Brain microvascular endothelial cell (primary cell): ENCODE data around the gene LRTM2.

Source experiments
- DNase-seq: peaks from one replicate; pipeline ENCODE4 v3.0.0-alpha.2; 2020
- H3K27ac ChIP-seq: fragments of 250-450 bp; sonication (Bioruptor Pico); 2 replicates; pipeline ENCODE4 v1.5.1; 2020; ENCODE audit warnings: mild to moderate bottlenecking, moderate library complexity
- H3K27me3 ChIP-seq: fragments of 250-450 bp; sonication (Bioruptor Pico); replicated peaks from 2 replicates; pipeline ENCODE4 v1.5.1; 2020; ENCODE audit warnings: mild to moderate bottlenecking
- H3K36me3 ChIP-seq: fragments of 250-450 bp; sonication (Bioruptor Pico); replicated peaks from 2 replicates; pipeline ENCODE4 v1.5.1; 2020; ENCODE audit warnings: mild to moderate bottlenecking
- H3K4me3 ChIP-seq: 2 replicates; pipeline ENCODE4 v1.5.1; 2011; ENCODE audit warnings: low read depth, mild to moderate bottlenecking, control low read depth, low read length, moderate library complexity
- in situ Hi-C: cut with HindIII; loops from 2 replicates; pipeline ENCODE4 v1.10.0; 2017; ENCODE audit warnings: low sequenced_read_pairs, low pct_ligation_motif_present
- TF ChIP-seq, protein P1 (sequence below): IDR thresholded peaks from 2 replicates; pipeline ENCODE4 v1.5.1; 2011; ENCODE audit warnings: low read depth, mild to moderate bottlenecking, moderate library complexity, low read length, control low read depth, inconsistent platforms; ENCODE audit errors: missing control alignments

The LRTM2 gene

GRCh38 chr12:1808036-1808797, 12.1 kb upstream of the LRTM2 start:
- no peak for DNase-seq
- Histone ChIP-seq H3K27me3 (no peaks in the 10 kb centered on the region), H3K4me3 (no peak overlapping the region), H3K27ac (no peak overlapping the region), H3K36me3 (no peaks in the 10 kb centered on the region)
- TF ChIP-seq, protein P1, sequence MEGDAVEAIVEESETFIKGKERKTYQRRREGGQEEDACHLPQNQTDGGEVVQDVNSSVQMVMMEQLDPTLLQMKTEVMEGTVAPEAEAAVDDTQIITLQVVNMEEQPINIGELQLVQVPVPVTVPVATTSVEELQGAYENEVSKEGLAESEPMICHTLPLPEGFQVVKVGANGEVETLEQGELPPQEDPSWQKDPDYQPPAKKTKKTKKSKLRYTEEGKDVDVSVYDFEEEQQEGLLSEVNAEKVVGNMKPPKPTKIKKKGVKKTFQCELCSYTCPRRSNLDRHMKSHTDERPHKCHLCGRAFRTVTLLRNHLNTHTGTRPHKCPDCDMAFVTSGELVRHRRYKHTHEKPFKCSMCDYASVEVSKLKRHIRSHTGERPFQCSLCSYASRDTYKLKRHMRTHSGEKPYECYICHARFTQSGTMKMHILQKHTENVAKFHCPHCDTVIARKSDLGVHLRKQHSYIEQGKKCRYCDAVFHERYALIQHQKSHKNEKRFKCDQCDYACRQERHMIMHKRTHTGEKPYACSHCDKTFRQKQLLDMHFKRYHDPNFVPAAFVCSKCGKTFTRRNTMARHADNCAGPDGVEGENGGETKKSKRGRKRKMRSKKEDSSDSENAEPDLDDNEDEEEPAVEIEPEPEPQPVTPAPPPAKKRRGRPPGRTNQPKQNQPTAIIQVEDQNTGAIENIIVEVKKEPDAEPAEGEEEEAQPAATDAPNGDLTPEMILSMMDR, result no peak
- in situ Hi-C loops, result loop anchor here (25.0 kb wide), 1 partner anchor 129 kb away; no protein-coding TSS in a partner anchor

DNA sequence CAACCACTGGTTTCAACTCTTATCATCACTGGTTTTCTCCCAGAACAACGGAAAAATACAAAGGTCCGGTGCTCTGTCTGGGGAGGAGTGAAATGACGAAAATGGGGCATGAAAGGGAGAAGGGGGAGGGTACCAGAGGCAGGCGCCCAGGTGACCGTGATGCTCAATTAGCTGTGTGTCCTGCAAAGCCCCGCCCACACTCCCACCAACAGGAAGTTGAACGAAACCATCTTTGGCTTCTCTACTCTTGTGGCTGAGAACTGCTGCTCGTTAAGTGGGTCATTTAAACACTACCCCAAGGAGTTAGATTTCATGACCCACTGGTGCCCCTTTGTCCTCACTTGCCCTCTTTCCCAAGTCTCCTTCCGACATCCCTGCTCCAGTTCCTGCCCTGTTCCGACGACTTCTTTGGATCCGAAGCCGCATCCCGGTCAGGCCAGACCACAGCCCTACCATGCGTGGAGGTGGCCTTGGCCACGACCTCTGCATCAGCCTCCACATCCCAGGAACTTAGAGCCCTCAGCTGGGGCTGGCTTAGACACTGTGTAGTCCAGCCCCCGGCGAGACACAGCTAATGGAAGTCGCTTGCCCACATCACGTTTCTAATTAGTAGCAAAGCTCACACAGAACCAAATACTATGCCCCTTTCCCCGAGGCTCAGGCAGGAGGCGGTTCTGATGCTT, 11.4 kb upstream of the LRTM2 start:
- Histone ChIP-seq H3K27ac (no peak overlapping the region), H3K27me3 (no peaks in the 10 kb centered on the region), H3K36me3 (no peaks in the 10 kb centered on the region), H3K4me3 (no peak overlapping the region)
- TF ChIP-seq, protein P1, result no peak
- in situ Hi-C loops, result loop anchor here (25.0 kb wide), 1 partner anchor 128 kb away; no protein-coding TSS in a partner anchor
- DNase-seq, result no peak

DNA sequence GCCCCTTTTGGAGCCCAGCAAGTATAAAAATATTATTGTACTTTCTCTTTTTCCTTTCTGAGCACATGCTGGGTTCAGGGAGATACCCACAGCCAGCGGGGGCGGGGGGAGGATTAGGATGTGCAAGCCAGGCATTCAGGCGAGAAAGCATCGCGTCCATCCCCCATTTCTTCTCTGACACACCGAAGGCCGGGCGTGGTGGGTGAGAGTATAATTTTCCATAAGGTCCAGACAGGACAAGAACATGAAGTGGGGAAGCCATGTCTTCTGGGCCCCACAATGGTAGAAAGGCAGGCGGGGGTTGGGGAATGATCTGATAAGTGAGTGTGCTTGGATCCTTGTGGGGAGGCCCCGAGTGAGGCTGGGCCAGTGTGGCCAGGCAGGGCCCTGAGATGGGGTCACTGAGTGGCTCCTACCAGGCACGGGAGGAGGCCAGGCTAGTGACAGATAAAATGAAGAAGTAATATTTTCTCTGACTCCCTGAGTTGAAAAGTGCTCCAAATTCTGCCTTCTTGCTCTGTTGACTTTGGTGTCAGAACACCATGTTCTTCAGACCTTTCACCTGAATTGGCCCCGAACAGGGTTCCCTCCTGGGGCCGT, 10.7 kb upstream of the LRTM2 start:
- in situ Hi-C loops, result loop anchor here (25.0 kb wide), 1 partner anchor 128 kb away; no protein-coding TSS in a partner anchor
- no peaks in the 10 kb centered on the region for H3K27me3 ChIP-seq
- H3K27ac ChIP-seq, result peak overlapping the region; percentile 55
- H3K36me3 ChIP-seq, result no peaks in the 10 kb centered on the region
- H3K4me3 ChIP-seq, result no peak overlapping the region
- TF ChIP-seq, protein P1, result no peak
- no peak for DNase-seq

- Histone ChIP-seq H3K27ac (peak overlapping the region; percentile 55), H3K36me3 (no peaks in the 10 kb centered on the region), H3K27me3 (no peaks in the 10 kb centered on the region), H3K4me3 (peak overlapping the region; percentile 3)
- peak; percentile 65 for DNase-seq
- TF ChIP-seq, protein P1, result no peak
- in situ Hi-C loops, result loop anchor here (25.0 kb wide), 1 partner anchor 127 kb away; no protein-coding TSS in a partner anchor
Observed at GRCh38 chr12:1810201-1810930, 10.0 kb upstream of the LRTM2 start.

GRCh38 chr12:1810931-1811280, 9.5 kb upstream of the LRTM2 start:
- H3K36me3 ChIP-seq, result no peaks in the 10 kb centered on the region
- in situ Hi-C loops, result loop anchor here (25.0 kb wide), 1 partner anchor 126 kb away; no protein-coding TSS in a partner anchor
- H3K27ac ChIP-seq, result peak overlapping the region; percentile 66
- no peak overlapping the region for H3K4me3 ChIP-seq
- no peak for DNase-seq
- TF ChIP-seq, protein P1, result no peak
- H3K27me3 ChIP-seq, result no peaks in the 10 kb centered on the region
